ENCODE results near the gene CSNK1G3.
"Not testable (repeated sequence)": the region's sequence is repeated elsewhere in the genome, so short reads cannot be mapped to it uniquely, and the experiment has no call there.

The CSNK1G3 gene

DNA sequence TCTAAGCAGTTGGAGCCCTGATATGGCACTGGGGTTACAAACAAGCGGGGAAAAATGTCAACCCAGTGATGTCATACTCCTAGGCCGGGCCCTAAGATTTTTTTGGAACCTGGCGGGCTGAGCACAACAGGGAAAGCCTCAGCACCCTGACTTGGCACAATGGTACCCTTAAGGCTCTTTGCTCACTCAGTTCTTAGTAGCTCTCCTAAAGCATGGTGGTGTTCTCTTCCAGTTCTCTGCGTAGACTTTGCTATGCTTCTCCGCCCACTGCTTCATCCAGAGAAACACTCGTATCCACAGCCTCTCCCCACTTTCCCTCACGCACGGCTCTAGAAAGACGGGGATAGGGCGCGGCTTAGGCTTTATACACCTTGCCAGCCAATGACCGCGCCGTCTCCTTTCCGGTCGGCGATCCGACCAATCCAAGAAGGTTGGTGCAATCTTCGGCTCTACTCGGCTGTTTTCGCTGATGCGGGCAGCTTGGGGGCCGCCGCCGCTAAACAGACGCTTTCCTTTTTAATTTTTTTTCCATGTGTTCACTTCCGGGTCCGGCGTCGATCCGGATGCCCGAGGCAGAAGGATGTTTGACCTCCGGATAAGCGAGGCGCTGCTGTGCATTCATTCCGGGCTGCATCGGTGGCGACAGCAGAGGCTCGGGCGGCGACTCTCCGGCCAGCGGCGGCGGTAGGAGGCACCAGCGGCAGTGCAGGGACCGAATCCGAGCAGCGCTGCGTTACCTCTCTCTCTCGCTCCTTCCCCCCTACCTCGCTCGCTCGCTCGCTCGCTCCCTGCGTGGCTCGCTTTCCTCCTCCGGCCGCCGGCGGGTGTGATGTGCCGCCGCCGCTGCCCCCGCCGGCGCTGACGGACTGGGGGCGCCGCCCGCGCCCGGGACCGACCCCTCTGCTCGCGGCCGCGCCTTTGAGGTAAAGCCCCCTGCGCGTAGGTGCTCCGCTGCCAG is at the start of gene CSNK1G3:
Gene CSNK1G3 (plus strand): TSS at position 530 of the 958 bp plus-strand sequence. CDS start 33,487 bp downstream, outside the sequence.
- peak; percentile 95 for DNase-seq

DNA sequence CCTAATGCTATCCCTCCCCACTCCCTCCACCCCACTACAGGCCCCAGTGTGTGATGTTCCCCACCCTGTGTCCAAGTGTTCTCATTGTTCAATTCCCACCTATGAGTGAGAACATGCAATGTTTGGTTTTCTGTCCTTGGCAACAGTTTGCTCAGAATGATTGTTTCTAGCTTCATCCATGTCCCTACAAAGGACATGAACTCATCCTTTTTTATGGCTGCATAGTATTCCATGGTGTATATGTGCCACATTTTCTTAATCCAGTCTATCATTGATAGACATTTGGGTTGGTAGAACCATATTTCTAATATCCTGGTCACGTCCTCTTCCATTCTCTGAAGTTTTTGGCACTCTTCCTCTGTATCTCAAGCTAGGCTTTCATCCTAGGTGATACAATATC is 45.1 kb upstream of the CSNK1G3 start:
- DNase-seq = not testable (repeated sequence)

DNA sequence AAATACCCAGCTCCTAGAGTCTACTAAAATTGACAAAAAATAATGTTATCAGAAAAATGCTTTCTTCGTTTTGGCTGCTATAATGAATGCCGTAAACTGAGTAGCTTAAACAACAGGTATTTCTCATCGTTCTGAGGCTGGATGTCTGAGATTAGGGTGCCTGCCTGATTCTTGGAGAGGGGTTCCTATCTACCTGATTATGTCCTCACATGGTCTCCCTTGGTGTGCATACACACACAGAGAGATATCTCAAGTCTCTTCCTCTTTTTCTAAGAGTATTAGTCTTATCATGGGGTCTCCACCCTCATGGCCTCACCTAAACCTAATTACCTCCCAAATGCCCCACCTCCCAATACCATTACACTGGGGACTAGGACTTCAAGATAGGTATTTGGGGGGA is 40.6 kb upstream of the CSNK1G3 start:
- no peak for DNase-seq

DNA sequence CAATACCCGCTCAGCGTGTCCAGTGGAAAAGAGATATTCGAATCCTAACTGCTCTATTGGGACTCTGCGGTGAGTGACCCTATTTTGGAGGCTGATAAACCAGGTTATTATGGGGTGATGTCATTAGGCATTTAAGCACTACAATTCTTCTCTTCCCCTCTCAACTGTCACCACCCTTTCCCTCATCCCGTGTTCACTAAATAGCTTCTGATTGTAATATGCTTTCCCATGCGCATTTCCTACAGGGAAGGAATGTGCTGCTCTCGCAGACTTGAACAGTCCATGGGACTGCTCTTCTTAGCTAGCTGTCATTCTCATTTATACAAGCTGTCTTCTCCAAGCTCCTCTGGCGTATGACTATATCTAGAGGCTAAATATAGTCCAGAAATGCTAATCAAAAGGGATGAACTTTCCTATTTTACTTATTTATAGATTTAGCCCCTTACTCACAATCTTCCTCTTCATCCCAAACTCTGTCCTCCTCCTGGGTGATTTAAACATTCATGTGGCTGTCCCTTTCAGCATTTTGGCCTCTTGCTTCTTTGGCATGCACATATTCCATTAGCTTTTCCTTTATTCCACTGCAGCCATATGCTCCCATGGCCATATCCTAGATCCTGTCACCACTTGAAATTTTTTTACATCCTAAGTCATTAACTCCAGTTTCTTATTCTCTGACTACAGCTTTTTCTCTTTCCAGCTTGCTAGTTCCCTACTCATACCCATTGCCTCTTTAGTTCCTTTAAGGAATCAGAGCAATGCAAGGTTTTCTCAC is 39.6 kb upstream of the CSNK1G3 start:
- no peak for DNase-seq

DNA sequence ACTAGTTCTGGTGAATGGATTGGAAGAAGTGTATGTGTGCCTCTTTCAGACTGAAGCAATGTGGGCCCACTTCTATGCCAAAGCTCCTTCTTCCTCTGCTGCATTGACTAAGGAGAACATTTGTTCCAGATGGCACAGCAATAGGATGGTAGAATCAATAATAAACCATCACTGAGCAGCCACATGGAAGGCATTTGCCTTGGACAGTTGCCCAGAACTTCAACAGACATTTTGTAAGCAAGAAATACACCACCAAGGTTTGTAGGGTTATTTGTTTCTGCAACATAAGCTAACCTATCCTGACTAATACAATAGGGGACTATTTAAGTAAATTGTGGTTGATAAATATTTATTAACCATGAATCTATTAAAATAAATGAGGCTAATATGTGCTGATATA is 37.7 kb upstream of the CSNK1G3 start:
- DNase-seq = no peak

DNA sequence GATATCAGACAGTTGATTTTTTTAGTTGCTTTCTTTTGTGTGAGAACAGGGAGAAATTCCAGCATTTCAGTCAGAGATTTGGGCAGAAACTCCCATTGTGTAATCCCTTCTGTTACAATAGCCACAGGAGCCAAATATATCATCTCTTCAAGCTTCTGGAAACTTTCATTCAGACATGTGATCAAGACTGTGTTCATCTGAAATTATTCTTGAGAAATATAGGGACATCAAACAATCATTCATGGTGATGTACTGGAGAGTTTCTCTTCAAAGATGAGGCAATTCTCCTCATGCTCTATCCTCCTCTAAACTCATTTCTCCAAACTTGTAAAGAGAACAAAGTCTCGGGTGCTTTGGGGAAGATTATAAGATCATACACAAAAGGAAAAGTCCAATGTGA is 35.2 kb upstream of the CSNK1G3 start:
- DNase-seq = peak; percentile 79 to 97

DNA sequence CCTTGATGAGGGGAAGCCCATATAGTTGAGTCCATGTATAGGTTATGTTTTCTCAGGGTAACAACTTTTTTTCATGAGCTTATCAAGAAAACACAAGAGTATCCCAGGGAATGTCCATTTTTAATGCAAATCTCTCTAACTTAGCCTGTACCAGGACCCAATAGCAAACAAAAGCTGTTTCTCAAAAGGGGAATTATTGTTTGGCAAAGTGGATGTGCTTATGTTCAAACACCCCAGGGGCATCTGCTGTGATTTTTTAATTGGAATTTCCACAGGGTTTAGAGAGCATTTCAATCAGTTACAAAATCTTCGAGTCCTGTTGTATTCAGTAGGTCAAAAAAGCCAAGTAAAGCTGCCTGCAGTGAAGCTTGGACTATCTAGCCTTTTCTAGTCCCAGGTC is 33.4 kb upstream of the CSNK1G3 start:
- peak; percentile 51 to 83 for DNase-seq

DNA sequence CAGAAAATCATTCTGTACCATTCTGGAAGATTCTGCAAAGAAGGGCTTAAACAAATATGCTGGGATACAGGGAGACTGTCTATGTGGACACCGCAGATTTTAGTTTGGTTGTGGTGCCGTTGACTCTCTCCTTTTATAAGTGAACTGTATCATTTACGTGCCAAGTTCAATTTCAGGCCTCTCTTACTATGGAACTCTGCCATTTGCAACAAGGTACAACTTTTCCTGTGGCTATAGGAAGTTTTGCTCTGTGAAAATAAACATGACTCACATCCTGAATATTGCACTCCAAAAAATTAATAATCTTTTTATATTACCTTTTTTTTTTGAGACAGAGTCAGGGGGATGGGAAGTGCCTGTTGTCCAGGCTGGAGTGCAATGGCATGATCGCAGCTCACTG is 29.7 kb upstream of the CSNK1G3 start:
- no peak for DNase-seq

DNA sequence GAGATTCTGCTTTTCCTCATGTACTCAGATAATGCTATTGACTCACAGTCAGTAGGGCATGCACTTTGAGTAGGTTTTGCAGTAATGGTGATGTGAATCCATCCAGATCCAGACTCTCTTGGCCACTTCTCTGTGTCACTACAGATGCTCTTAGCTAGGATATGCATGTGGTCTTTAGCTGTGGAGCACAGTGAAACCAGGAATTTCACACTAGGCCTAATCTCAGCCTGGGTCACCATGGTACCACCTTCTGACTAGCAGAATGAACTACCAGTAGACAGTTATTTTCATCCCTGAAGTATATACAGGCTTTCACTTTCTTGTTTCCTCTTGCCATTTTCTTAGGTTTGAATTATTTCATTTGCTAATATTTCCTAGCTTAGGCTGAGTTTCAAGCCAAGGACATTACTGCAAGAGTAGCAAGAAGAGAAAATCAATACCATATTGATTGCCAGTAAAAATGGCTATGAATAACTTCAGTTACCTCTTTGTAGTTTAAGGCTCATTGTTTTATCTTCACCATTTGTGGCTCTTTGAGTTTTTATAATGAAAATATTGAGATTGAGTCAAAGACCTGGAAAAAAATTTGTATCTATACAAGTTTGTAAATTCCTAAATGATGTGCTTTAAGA is 28.4 kb upstream of the CSNK1G3 start:
- DNase-seq = no peak

DNA sequence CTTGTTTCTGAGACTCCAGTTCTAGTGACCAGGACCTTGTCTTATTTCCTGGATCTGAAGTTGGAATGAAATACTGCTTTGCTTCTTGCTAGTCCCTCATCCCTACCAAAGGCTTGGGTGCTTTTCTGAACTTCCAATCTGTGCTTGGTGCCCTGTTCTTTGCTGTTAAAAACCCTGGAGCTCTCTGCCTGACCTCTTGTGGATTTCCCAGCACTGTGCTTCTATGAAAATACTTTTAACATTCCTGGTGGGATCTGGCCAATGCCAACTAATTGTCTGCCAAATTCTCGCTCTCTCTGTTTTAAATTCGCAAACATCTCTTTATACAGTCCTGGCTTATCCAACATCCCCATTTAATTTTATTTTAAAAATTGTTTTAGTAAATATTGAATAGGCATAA is 26.7 kb upstream of the CSNK1G3 start:
- no peak for DNase-seq

DNA sequence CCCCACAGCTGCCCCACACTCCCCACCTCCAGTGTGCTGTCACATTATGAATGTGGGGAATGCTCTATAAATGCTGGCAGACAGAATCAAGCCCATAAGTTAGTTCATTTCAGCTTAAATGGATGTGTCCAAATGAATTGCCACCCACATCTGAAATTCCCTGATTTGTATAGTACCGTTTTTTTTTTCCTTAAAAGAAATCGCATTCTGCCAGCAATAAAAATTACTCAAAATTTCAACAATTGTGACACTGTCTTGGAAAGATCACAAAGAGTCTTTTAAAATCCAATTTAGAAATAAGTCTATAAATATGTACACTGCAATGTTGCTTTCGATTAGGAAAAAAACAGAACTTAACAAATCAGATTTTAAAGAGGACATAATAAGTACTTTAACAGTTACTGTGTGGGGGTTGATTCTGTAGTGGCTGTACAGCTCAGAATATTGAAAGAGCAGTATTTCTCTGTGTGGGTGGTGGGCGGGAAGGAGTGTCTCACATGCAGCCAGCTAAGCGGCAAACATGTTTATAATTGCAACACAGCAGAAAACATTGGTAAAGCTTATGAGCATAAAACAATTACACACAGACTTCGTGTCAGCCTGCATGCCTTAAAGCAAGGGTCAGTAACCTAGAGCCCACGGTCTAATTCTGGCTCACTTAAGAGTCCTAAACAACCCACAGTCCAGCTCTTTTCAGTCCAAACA is 24.9 kb upstream of the CSNK1G3 start:
- DNase-seq = peak; percentile 84 to 97

DNA sequence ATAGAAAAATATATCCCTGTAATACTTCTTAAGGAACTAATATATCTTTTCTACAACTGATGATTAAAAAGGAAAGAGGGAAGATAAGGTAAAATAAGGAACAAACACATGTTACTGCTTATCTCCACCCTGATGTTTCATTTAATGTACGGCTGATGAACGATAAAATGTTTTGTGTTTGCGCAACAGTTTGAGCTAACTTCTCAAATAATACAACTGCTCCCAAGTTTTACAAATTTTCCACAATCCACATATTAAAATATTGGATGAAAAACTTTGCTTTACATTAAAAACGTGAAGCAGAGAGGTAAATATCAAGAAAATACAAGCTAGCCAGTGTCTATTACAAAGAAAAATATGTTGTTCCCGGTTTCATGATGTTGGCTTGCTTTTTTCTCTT is 21.0 kb upstream of the CSNK1G3 start:
- no peak for DNase-seq

DNA sequence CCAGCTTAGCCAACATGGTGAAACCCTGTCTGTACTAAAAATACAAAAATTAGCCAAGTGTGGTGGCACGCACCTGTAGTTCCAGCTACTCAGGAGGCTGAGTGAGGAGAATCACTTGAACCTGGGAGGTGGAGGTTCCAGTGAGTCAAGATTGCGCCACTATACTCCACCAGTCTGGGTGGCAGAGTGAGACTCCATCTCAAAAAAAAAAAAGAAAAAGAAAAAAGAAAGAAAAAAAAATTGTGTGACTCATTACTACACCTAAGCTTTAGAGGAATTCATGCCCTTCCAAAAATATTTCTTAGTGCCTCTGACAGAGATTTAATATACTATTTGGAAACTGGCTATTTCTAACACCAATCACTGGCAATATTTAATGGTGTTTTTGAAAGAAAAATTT is 16.8 kb upstream of the CSNK1G3 start:
- not testable (repeated sequence) for DNase-seq

DNA sequence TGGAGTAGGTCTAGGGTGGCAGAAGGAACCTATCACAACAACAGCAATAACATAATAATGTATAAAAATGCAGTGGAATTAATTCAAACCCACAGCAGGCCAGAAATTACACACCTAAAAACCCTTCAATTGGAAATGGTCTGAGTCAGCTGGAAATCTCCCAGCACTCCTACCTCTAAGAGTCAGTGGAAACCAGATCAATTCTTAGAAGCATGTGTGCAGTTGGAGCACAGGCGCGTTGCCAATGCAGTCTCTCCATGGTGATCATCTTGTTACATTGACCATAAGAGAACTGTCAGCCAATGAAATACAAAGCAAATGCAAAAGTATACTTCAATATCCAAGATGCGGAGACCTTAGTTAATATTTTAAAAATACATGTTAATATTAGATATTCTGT is 15.1 kb upstream of the CSNK1G3 start:
- DNase-seq = no peak

DNA sequence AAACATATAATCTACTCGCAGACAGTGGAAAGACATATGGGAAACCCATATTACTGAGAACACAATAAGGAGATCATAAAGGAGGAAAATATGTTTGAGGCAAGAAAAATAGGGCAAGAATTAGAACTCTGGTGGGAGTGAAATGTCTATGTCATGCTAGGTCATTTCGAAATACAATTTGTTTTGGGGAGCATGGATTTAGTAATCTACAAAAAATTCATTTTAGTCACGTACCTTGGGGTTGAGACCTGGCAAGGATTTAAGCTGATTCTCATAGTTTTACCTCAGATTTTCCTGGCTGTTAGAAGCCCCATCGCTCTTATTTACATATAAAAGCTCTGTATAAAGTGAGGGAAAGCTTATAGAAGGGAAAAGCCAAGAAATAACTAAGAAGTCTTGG is 11.5 kb upstream of the CSNK1G3 start:
- no peak for DNase-seq

DNA sequence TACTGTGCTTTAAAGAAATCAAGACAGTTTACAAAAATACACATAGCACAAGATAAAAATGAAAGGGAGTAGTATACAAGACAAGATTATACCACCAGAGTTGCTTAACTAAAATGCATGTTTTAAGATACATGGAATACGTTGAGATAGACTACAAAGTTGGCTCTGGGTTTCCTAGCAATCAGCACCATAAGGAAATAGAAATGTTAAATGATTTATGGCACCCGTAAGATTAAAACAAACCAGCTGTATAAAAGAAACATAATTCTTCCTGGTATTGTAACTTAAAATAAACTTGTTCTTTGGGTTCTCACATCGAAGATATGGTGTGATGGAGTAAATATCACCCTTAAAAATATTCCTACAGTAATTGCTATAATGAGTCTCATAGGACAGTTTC is 9.9 kb upstream of the CSNK1G3 start:
- DNase-seq = no peak

DNA sequence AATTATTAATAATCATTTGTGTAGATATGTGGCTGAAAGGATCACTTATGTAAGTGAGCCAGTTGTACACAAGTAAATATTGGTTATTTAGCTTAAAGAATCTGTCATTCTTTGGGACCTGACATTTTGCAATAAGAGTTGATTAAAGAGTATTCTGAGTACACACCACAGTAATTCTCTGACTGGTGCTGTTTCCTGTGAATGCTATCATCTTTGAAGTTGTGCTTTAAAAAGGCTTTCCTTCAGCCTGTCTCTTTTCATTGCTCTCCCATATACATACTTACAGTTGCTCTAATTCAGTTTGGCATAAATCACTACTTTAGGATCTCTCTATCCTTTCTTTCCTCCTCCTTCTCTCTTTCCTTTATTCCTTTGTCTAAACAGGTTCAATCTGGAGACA is 8.7 kb upstream of the CSNK1G3 start:
- no peak for DNase-seq

DNA sequence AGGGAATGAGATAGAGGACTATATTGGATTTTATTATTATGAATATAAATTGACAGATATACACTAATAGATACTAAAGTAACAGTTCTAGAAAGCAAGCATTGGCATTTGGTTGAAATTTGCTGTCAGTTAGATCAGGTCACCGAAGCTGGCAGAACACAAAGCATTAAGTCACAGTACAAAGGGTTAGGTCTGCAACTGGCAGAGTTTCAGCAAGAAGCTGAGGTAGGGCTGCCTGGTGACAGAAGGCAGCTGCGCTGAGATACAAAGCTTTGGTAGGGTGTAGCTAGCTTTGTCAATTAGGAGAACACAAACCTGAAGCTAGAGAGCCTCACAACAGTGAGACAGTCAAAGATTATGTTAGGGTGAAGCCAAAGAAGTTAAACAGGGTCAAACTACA is 6.3 kb upstream of the CSNK1G3 start:
- DNase-seq = no peak

DNA sequence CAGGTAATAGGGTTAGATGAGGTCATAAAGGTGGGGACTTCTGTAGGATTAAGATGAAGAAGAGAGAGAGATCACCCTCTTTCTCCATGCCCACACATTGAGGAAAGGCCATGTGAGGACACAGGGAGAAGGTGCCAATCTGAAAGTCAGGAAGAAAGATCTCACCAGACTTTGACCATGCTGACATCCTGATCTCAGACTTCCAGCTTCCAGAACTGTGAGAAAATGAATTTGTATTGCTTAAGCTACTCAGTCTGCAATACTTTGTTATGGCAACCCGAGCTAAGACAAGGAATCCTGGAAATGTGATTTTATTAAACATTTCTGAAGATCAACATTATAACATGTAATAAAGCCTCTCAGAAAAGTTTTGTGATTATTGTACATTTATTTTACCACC is 3.5 kb upstream of the CSNK1G3 start:
- DNase-seq = no peak

DNA sequence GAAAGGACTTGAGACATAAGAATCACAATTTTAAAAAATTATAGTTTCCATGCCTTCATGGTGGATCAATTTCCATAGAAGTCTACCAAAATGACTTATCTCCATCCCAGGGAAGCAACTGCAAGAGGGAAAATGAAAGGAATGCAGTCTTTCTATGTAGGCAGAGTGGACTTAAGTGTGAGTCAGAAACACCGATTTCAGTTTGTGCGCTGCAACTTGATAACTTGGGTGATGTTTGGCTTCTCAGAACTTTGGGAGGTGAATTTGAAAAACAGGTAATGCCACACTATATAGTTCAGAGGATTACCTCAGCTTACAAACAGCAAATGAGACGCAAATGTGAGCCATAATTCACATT is 708 bp upstream of the CSNK1G3 start:
- DNase-seq = no peak

DNA sequence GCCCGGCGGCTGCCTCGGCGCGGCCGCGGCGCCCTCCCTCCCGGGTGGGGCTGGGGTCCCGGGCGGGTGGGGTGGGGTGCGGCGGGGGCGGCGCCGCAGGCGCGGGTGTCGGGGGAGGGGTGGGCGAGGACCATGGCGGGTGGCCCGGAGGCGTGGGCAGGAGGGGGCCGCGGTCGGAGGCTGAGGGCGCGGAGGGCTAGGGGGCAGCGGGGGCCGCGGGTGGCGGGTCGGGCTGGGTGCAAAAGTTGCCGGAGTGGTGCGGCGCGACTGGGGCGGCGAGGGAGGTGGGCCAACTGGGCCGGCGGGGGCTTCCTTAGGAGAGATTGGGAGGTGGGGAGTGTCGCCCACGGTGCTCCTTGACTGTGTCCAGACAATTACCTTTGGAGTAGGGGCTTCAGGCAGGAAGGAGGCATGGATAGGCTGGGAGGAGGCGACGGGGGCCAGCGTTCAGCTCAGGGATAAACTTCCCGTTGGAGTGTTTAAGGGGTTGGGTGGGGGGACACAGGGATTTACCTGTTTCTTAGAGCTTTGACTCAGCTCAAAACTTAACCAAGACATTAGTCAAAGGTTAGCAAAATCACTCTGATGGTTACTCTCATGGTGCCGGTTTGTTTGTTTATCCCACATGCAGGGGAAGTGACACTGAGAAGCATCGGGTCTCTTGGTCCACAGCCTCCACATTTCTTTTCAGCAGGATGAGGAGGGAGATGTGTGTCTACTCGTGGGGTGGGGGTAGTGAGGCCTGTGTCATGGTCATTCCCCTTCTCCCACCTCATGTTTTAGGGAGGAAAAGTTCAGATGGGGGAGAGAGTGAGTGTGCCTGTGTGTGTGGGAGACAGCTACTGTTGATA is 859 bp downstream of the CSNK1G3 start:
- DNase-seq = peak; percentile 39 to 72
